ENCODE measurements around the gene PHRF1.

DNA sequence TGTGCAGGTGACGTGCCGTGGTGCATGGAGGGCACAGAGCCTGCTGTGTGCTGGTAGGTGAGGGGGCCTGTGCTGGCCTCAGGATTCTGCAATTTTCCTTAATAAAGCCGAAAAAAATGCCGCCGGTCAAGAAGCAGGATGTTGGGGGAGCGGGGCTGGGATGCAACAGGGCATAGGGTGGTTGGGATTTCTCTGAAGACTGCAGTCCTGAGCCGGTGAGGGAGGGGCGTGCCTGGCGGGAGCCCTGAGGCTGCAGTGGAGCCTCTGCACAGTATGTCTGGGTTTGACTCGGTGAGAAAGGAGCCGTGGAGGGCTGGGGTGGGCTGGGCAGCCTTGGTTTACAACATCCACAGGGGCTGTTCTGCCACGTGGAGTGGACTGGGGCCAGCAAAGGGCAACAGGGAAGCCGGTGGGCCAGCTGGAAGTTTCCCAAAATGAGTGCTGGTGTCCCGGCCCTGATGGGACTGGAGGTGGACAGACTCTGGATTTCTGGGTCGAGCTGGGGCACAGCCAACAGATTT, 47.1 kb downstream of the PHRF1 start:
- TF ChIP-seq, protein P1, sequence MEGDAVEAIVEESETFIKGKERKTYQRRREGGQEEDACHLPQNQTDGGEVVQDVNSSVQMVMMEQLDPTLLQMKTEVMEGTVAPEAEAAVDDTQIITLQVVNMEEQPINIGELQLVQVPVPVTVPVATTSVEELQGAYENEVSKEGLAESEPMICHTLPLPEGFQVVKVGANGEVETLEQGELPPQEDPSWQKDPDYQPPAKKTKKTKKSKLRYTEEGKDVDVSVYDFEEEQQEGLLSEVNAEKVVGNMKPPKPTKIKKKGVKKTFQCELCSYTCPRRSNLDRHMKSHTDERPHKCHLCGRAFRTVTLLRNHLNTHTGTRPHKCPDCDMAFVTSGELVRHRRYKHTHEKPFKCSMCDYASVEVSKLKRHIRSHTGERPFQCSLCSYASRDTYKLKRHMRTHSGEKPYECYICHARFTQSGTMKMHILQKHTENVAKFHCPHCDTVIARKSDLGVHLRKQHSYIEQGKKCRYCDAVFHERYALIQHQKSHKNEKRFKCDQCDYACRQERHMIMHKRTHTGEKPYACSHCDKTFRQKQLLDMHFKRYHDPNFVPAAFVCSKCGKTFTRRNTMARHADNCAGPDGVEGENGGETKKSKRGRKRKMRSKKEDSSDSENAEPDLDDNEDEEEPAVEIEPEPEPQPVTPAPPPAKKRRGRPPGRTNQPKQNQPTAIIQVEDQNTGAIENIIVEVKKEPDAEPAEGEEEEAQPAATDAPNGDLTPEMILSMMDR (IDR thresholded peaks at IDR 0.05) = no peak
- no peak for TF ChIP-seq POLR2A (IDR thresholded peaks at IDR 0.05)

Measured in prostate gland (tissue), 2 donors.